K562 (cell line): ENCODE results near the gene SDK1. TPM values are rescaled to one million over a fixed set of nuclear protein-coding genes. Genes with fewer than 3 reads are reported as not detected.

Experiments
- ATAC-seq: fragments of 200-7000 bp; cut with Tn5 transposase; 3 replicates; pipeline ENCODE4 v1.9.1; 2020; ENCODE audit warnings: moderate library complexity
- BruUV-seq: library from RNA; stranded (reverse); fragments of 400-500 nt; replicated peaks from 2 replicates; lab custom pipeline; 2021; lab: Mats Ljungman, UMichigan
- CTCF ChIA-PET: fragments of 300-600 bp; formaldehyde crosslinking; extraction: SDS; loops from one replicate; lab custom pipeline; 2021; ENCODE audit warnings: low intra/inter-chr PET ratio; lab: Yijun Ruan, JAX
- POLR2A ChIA-PET: fragments of 300-600, 350-650 bp; sonication (Branson Sonifier 250); formaldehyde crosslinking; extraction: SDS; loops from one replicate; lab custom pipeline; 2021; ENCODE audit warnings: antibody characterized with exemption, inconsistent platforms; lab: Yijun Ruan, JAX
- DNase-seq, 4 experiments: peaks; one replicate each; pipeline versions ENCODE4 v3.0.0 to v3.0.0-alpha.2; 2011 to 2018; ENCODE audit warnings: low spot score in 3 of 4, mixed read lengths in 3 of 4; ENCODE audit errors: extremely low read depth in 1 of 4
- FAIRE-seq: peaks from 2 replicates; lab custom pipeline; 2011; peaks lifted over from hg19 to GRCh38; lab: Jason Lieb, UNC
- H2AFZ ChIP-seq: 2 replicates; pipeline ENCODE4 v1.6.0; 2011; ENCODE audit warnings: low read depth, low read length, control low read depth, inconsistent platforms
- H3K27ac ChIP-seq: fragments of 200-600 bp; 3 replicates; pipeline ENCODE4 v1.8.0; 2011; ENCODE audit warnings: low read depth, mild to moderate bottlenecking, control low read depth, inconsistent platforms, low read length, moderate library complexity, mixed read lengths; ENCODE audit errors: extremely low read depth
- H3K27me3 ChIP-seq, 2 experiments: fragments of 300-600 bp in 1 of 2; 2 replicates in 1 of 2; 3 replicates in 1 of 2; pipeline versions ENCODE4 v1.6.0 to v1.8.0; 2011; ENCODE audit warnings: inconsistent platforms in 2 of 2, low read length in 2 of 2, mild to moderate bottlenecking in 1 of 2, mixed read lengths in 1 of 2, moderate library complexity in 1 of 2; ENCODE audit not compliant: control insufficient read depth in 2 of 2, insufficient read depth in 2 of 2
- H3K36me3 ChIP-seq: fragments of 300-600 bp; 3 replicates; pipeline ENCODE4 v1.8.0; 2011; ENCODE audit warnings: mild to moderate bottlenecking, low read length, inconsistent platforms; ENCODE audit not compliant: control insufficient read depth, insufficient read depth
- H3K4me1 ChIP-seq, 2 experiments: fragments of 200-600 bp in 1 of 2; replicated peaks in 1 of 2; 2 replicates in 1 of 2; 3 replicates in 1 of 2; pipeline versions ENCODE4 v1.5.1 to v1.8.0; 2011; ENCODE audit warnings: inconsistent platforms in 2 of 2, low read length in 2 of 2, mild to moderate bottlenecking in 1 of 2, mixed read lengths in 1 of 2, moderate library complexity in 1 of 2; ENCODE audit not compliant: control insufficient read depth in 2 of 2, insufficient read depth in 2 of 2
- H3K4me2 ChIP-seq: 2 replicates; pipeline ENCODE4 v1.6.1; 2011; ENCODE audit warnings: low read length, control low read depth, inconsistent platforms, mixed read lengths; ENCODE audit not compliant: insufficient read depth
- H3K4me3 ChIP-seq: fragments of 200-600 bp; sonication (generic), shearing (Covaris generic); 2 replicates; pipeline ENCODE4 v1.5.1; 2016; ENCODE audit warnings: control low read depth, inconsistent platforms
- H3K79me2 ChIP-seq: fragments of 200-600 bp; 3 replicates; pipeline ENCODE4 v1.8.0; 2011; ENCODE audit warnings: low read length, inconsistent platforms; ENCODE audit not compliant: control insufficient read depth, insufficient read depth
- H3K9ac ChIP-seq, 2 experiments: 2 replicates each; pipeline versions ENCODE4 v1.6.0 to v1.6.1; 2011; ENCODE audit warnings: low read depth in 2 of 2, low read length in 2 of 2, control low read depth in 1 of 2, inconsistent platforms in 1 of 2, mild to moderate bottlenecking in 1 of 2, mixed read lengths in 1 of 2; ENCODE audit not compliant: insufficient read depth in 1 of 2
- H3K9me1 ChIP-seq: one replicate; pipeline ENCODE4 v1.6.0; 2011; ENCODE audit warnings: inconsistent platforms, mild to moderate bottlenecking, low read length, moderate library complexity; ENCODE audit not compliant: control insufficient read depth, insufficient read depth
- H3K9me3 ChIP-seq: replicated peaks from 2 replicates; pipeline ENCODE4 v1.5.1; 2011; ENCODE audit warnings: low read depth, low read length, inconsistent platforms; ENCODE audit not compliant: control insufficient read depth, insufficient read depth
- H4K20me1 ChIP-seq: replicated peaks from 2 replicates; pipeline ENCODE4 v1.6.1; 2011; ENCODE audit warnings: low read length, inconsistent platforms, mixed read lengths; ENCODE audit not compliant: control insufficient read depth, insufficient read depth
- ADNP ChIP-seq: fragments of 200-800 bp; sonication (Bioruptor generic); IDR thresholded peaks from 2 replicates; pipeline ENCODE4 v1.6.1; 2016; ENCODE audit warnings: missing genetic modification characterization, missing compliant biosample characterization
- ARHGAP35 ChIP-seq: fragments of 450-650 bp; IDR thresholded peaks from 2 replicates; pipeline ENCODE4 v1.6.1; 2018; ENCODE audit not compliant: partially characterized antibody
- CEBPZ ChIP-seq: fragments of 150-350 bp; IDR thresholded peaks from 2 replicates; pipeline ENCODE4 v1.6.1; 2014; ENCODE audit warnings: low read depth, mild to moderate bottlenecking, low read length, borderline replicate concordance
- CHD2 ChIP-seq: IDR thresholded peaks from 2 replicates; pipeline ENCODE4 v1.6.1; 2011; ENCODE audit warnings: low read depth, low read length
- CREB5 ChIP-seq: fragments of 250-450 bp; sonication (Bioruptor Pico); IDR thresholded peaks from 2 replicates; pipeline ENCODE4 v1.5.0; 2020; ENCODE audit warnings: mild to moderate bottlenecking
- E2F6 ChIP-seq, 2 experiments: IDR thresholded peaks; 2 replicates each; pipeline ENCODE4 v1.6.1; 2011; ENCODE audit warnings: borderline replicate concordance in 1 of 2, control low read depth in 1 of 2, low read depth in 1 of 2, low read length in 1 of 2, mild to moderate bottlenecking in 1 of 2, mixed read lengths in 1 of 2, moderate library complexity in 1 of 2; ENCODE audit not compliant: insufficient read depth in 1 of 2, insufficient read length in 1 of 2, poor library complexity in 1 of 2, severe bottlenecking in 1 of 2; ENCODE audit errors: extremely low read depth in 1 of 2
- GATAD2A ChIP-seq: fragments of 450-650 bp; IDR thresholded peaks from 2 replicates; pipeline ENCODE4 v1.6.1; 2017
- HLTF ChIP-seq: fragments of 450-650 bp; IDR thresholded peaks from 2 replicates; pipeline ENCODE4 v1.6.1; 2016
- ILF3 ChIP-seq: fragments of 450-650 bp; IDR thresholded peaks from 2 replicates; pipeline ENCODE4 v1.6.1; 2018; ENCODE audit warnings: antibody characterized with exemption, mild to moderate bottlenecking, moderate library complexity, borderline replicate concordance
- L3MBTL2 ChIP-seq: fragments of 450-650 bp; IDR thresholded peaks from 2 replicates; pipeline ENCODE4 v1.6.1; 2016; ENCODE audit warnings: mild to moderate bottlenecking, moderate library complexity
- MCM5 ChIP-seq: fragments of 450-650 bp; IDR thresholded peaks from 2 replicates; pipeline ENCODE4 v1.6.1; 2016; ENCODE audit warnings: low read depth
- POLR3G ChIP-seq: IDR thresholded peaks from 2 replicates; pipeline ENCODE4 v1.6.1; 2011; ENCODE audit not compliant: insufficient read length, insufficient replicate concordance; ENCODE audit errors: extremely low read depth
- ZNF165 ChIP-seq: fragments of 250-450 bp; sonication (Bioruptor Pico); IDR thresholded peaks from 2 replicates; pipeline ENCODE4 v1.4.0; 2020; ENCODE audit warnings: borderline replicate concordance
- ZNF444 ChIP-seq: fragments of 250-450 bp; sonication (Bioruptor Pico); IDR thresholded peaks from 2 replicates; pipeline ENCODE4 v1.4.0; 2020; ENCODE audit warnings: mild to moderate bottlenecking, moderate library complexity
- ZNF77 ChIP-seq: fragments of 250-450 bp; sonication (Bioruptor Pico); IDR thresholded peaks from 2 replicates; pipeline ENCODE4 v1.5.0; 2020
- ZNF79 ChIP-seq: fragments of 250-450 bp; sonication (Bioruptor Pico); IDR thresholded peaks from 2 replicates; pipeline ENCODE4 v1.4.0; 2020; ENCODE audit warnings: low read depth, mild to moderate bottlenecking, moderate library complexity
- ZNF830 ChIP-seq: fragments of 250-450 bp; sonication (Bioruptor Pico); IDR thresholded peaks from 2 replicates; pipeline ENCODE4 v1.5.0; 2021; ENCODE audit warnings: mild to moderate bottlenecking
- WGBS: fragments of 100-300 bp; shearing (Covaris generic); methylation state at CpG from one replicate; pipeline ENCODE4 v1.1.6; 2016; ENCODE audit warnings: low coverage, mixed read lengths; ENCODE audit not compliant: insufficient coverage; ENCODE audit errors: missing lambda C conversion rate; 5-methylcytosine and 5-hydroxymethylcytosine counted together
- in situ Hi-C: fragments of 300-500 bp; cut with MboI; formaldehyde crosslinking; loops from 4 replicates; pipeline ENCODE4 v1.15.0; 2018; ENCODE audit warnings: inconsistent platforms, mixed read lengths
- intact Hi-C: fragments of 100-400 bp; cut with micrococcal nuclease; formaldehyde crosslinking; loops from 2 replicates; pipeline ENCODE4 v1.14.2; 2022
- polyA plus RNA-seq, 8 experiments: library from polyadenylated mRNA; depleted of rRNA in 4 of 8; stranded (reverse) in 5 of 8; unstranded in 3 of 8; fragments of >200 nt; fragmentation: Nextera tagmentation in 2 of 8; fragmentation: Illumina TruSeq in 1 of 8; extraction: Ambion mirVana in 2 of 8; extraction: Trizol in 1 of 8; gene quantifications; 2 replicates each; pipeline versions ENCODE4 v1.2.1 to v1.2.3, GENCODE V29; 2011 to 2014; ENCODE audit warnings: inconsistent platforms in 1 of 8, missing spikeins in 1 of 8
- total RNA-seq, 7 experiments: library from RNA; depleted of rRNA in 6 of 7; stranded (reverse); fragments of >200 nt in 6 of 7; fragmentation: Illumina TruSeq in 2 of 7; extraction: Trizol in 2 of 7; gene quantifications; 2 replicates each; pipeline versions ENCODE4 v1.2.1 to v1.2.3, GENCODE V29; 2011 to 2021; ENCODE audit warnings: low replicate concordance in 1 of 7

Gene SDK1
- total and polyA plus RNA-seq, 9 of the 15 experiments (the other 6 are each of a cell fraction or from before 2014, with no cell fraction given) = 0.16 TPM; not detected in 8

GRCh38 chr7:4247106-4247876 is 946.2 kb downstream of the SDK1 start:
- intact Hi-C loops = no loop called here
- Histone ChIP-seq H3K9ac (no peak overlapping the region), H3K4me1 (no peaks in the 10 kb centered on the region), H4K20me1 (no peaks in the 10 kb centered on the region), H2AFZ (no peak overlapping the region), H3K4me3 (no peak overlapping the region), H3K9me3 (no peaks in the 10 kb centered on the region; the same call in 1 of the 2 replicates), H3K79me2 (no peaks in the 10 kb centered on the region), H3K4me2 (no peak overlapping the region), H3K27me3 (peaks cover 2 to 16% of the 10 kb centered on the region in 2 experiments; a peak in 3 of 5 replicates), H3K27ac (no peak overlapping the region), H3K36me3 (no peaks in the 10 kb centered on the region), H3K9me1 (no peaks in the 10 kb centered on the region)
- CTCF ChIA-PET = no interaction called here
- WGBS = 2% methylated on average over 25 of the region's 27 CpGs
- BruUV-seq = no TSS peak
- in situ Hi-C loops = no loop called here
- FAIRE-seq (no peak), DNase-seq (no peak), ATAC-seq (no peak)
- POLR2A ChIA-PET = no interaction called here
- TF ChIP-seq CREB5 (CRISPR knock-in tag) (no peak), CHD2 (no peak), ZNF77 (CRISPR knock-in tag) (no peak), ILF3 (no peak), ZNF165 (CRISPR knock-in tag) (no peak), L3MBTL2 (no peak), ZNF830 (CRISPR knock-in tag) (no peak), GATAD2A (no peak), HLTF (no peak), E2F6 (IDR thresholded peaks at IDR 0.05; ENCODE audit: borderline replicate concordance in 1 of 2, extremely low read depth in 1 of 2, insufficient read depth in 1 of 2, insufficient read length in 1 of 2, low read depth in 1 of 2, low read length in 1 of 2, poor library complexity in 1 of 2, severe bottlenecking in 1 of 2) (no peak), CEBPZ (no peak), ADNP (no peak), ARHGAP35 (no peak), ZNF444 (no peak), POLR3G (no peak), ZNF79 (no peak), MCM5 (no peak)
